HG03196 (cell line): ENCODE measurements around the gene PSMD7.

Experiments used
- ATAC-seq: cut with Tn5 transposase; IDR thresholded peaks from one replicate; pipeline ENCODE4 v1.9.1; 2021; ENCODE audit not compliant: unreplicated experiment

The PSMD7 gene

GRCh38 chr16:74296432-74297144 is at the start of gene PSMD7:
Gene PSMD7, plus strand, starts transcription at chr16:74296814. Its CDS starts 101 bp downstream, at chr16:74296915.
- ATAC-seq: peak; percentile 92

GRCh38 chr16:74249254-74249653 is 47.4 kb upstream of the PSMD7 start:
- no peak for ATAC-seq

- no peak for ATAC-seq
Observed at GRCh38 chr16:74249846-74250245, 46.8 kb upstream of the PSMD7 start.

- no peak for ATAC-seq
Observed at GRCh38 chr16:74252329-74252728, 44.3 kb upstream of the PSMD7 start.

- ATAC-seq: no peak
Observed at GRCh38 chr16:74253161-74253938, 43.3 kb upstream of the PSMD7 start.

GRCh38 chr16:74257061-74257460 is 39.6 kb upstream of the PSMD7 start:
- ATAC-seq: no peak

- no peak for ATAC-seq
Observed at GRCh38 chr16:74261068-74261467, 35.5 kb upstream of the PSMD7 start.

GRCh38 chr16:74264811-74265210 is 31.8 kb upstream of the PSMD7 start:
- ATAC-seq: no peak

- no peak for ATAC-seq
Observed at GRCh38 chr16:74268372-74268782, 28.2 kb upstream of the PSMD7 start.

- no peak for ATAC-seq
Observed at GRCh38 chr16:74271872-74272271, 24.7 kb upstream of the PSMD7 start.

GRCh38 chr16:74275031-74275636 is 21.5 kb upstream of the PSMD7 start:
- ATAC-seq: no peak

- no peak for ATAC-seq
Observed at GRCh38 chr16:74275711-74276110, 20.9 kb upstream of the PSMD7 start.

- ATAC-seq: no peak
Observed at GRCh38 chr16:74277974-74278373, 18.6 kb upstream of the PSMD7 start.

- no peak for ATAC-seq
Observed at GRCh38 chr16:74279266-74279665, 17.3 kb upstream of the PSMD7 start.

- no peak for ATAC-seq
Observed at GRCh38 chr16:74279805-74280204, 16.8 kb upstream of the PSMD7 start.

GRCh38 chr16:74280448-74280847 is 16.2 kb upstream of the PSMD7 start:
- ATAC-seq: no peak

- ATAC-seq: no peak
Observed at GRCh38 chr16:74281300-74281699, 15.3 kb upstream of the PSMD7 start.

GRCh38 chr16:74283716-74284115 is 12.9 kb upstream of the PSMD7 start:
- no peak for ATAC-seq

- ATAC-seq: no peak
Observed at GRCh38 chr16:74288065-74288464, 8.5 kb upstream of the PSMD7 start.

GRCh38 chr16:74290356-74290755 is 6.3 kb upstream of the PSMD7 start:
- no peak for ATAC-seq

GRCh38 chr16:74291176-74291575 is 5.4 kb upstream of the PSMD7 start:
- no peak for ATAC-seq
